GM18526 (cell line): ENCODE data around the gene NID1.

Experiments
- POLR2A ChIP-seq: IDR thresholded peaks from 3 replicates; pipeline ENCODE4 v1.6.1; 2011; ENCODE audit not compliant: insufficient read length; ENCODE audit errors: extremely low read depth

NID1 gene

GRCh38 chr1:236101233-236102200, 36.6 kb upstream of the NID1 start:
- no peak for TF ChIP-seq POLR2A

GRCh38 chr1:236100799-236101198, 35.9 kb upstream of the NID1 start:
- TF ChIP-seq POLR2A = no peak

GRCh38 chr1:236099355-236099974, 34.6 kb upstream of the NID1 start:
- no peak for TF ChIP-seq POLR2A

- no peak for TF ChIP-seq POLR2A
Observed at GRCh38 chr1:236098267-236098666, 33.4 kb upstream of the NID1 start.

GRCh38 chr1:236095705-236096520, 31.0 kb upstream of the NID1 start:
- TF ChIP-seq POLR2A = no peak

GRCh38 chr1:236092899-236093298, 28.0 kb upstream of the NID1 start:
- TF ChIP-seq POLR2A = no peak

GRCh38 chr1:236091933-236092318, 27.0 kb upstream of the NID1 start:
- TF ChIP-seq POLR2A = no peak

- TF ChIP-seq POLR2A = no peak
Observed at GRCh38 chr1:236090741-236091147, 25.9 kb upstream of the NID1 start.

- TF ChIP-seq POLR2A = no peak
Observed at GRCh38 chr1:236089046-236089773, 24.3 kb upstream of the NID1 start.

- TF ChIP-seq POLR2A = no peak
Observed at GRCh38 chr1:236086537-236086936, 21.6 kb upstream of the NID1 start.

- no peak for TF ChIP-seq POLR2A
Observed at GRCh38 chr1:236085545-236086159, 20.8 kb upstream of the NID1 start.

GRCh38 chr1:236084386-236084730, 19.5 kb upstream of the NID1 start:
- TF ChIP-seq POLR2A = no peak

GRCh38 chr1:236083650-236084385, 18.9 kb upstream of the NID1 start:
- no peak for TF ChIP-seq POLR2A

- TF ChIP-seq POLR2A = no peak
Observed at GRCh38 chr1:236082526-236082925, 17.6 kb upstream of the NID1 start.
